HCT116 (cell line): Measurements from ENCODE around the gene SLC26A2.

ENCODE experiments used
- POLR2A ChIP-seq: IDR thresholded peaks from 2 replicates; pipeline ENCODE4 v1.7.0; 2011; ENCODE audit warnings: borderline replicate concordance; ENCODE audit not compliant: insufficient read depth, insufficient read length; ENCODE audit errors: extremely low read depth
- POLR2AphosphoS5 ChIP-seq: IDR thresholded peaks from 2 replicates; pipeline ENCODE4 v1.6.1; 2011; ENCODE audit warnings: mild to moderate bottlenecking, low read depth, low read length, moderate library complexity
- RAD21 ChIP-seq: IDR thresholded peaks from 2 replicates; pipeline ENCODE4 v1.6.1; 2012; ENCODE audit warnings: low read depth, mild to moderate bottlenecking
- SP1 ChIP-seq: IDR thresholded peaks from 2 replicates; pipeline ENCODE4 v1.6.1; 2012; ENCODE audit warnings: low read depth
- YY1 ChIP-seq: IDR thresholded peaks from 2 replicates; pipeline ENCODE4 v1.6.1; 2011; ENCODE audit warnings: low read length, low read depth, moderate library complexity, mild to moderate bottlenecking; ENCODE audit not compliant: insufficient replicate concordance; ENCODE audit errors: extremely low read depth
- ZNF274 ChIP-seq: fragments of 200-500 bp; sonication (Bioruptor generic); IDR thresholded peaks from 2 replicates; pipeline ENCODE4 v1.6.1; 2014; ENCODE audit warnings: mild to moderate bottlenecking, low read depth, low read length, inconsistent platforms
- TF ChIP-seq, protein P1 (sequence below), 3 experiments: fragments of 200-600 bp in 1 of 3; sonication (generic) in 1 of 3; IDR thresholded peaks in 2 of 3; conservative IDR thresholded peaks in 1 of 3; 2 replicates each; pipeline ENCODE4 v1.5.1; 2012 to 2017; ENCODE audit warnings: low read depth in 2 of 3, low read length in 2 of 3, antibody characterized with exemption in 1 of 3, borderline replicate concordance in 1 of 3, control low read depth in 1 of 3, mild to moderate bottlenecking in 1 of 3, mixed read lengths in 1 of 3, mixed run types in 1 of 3, moderate library complexity in 1 of 3; ENCODE audit not compliant: insufficient read depth in 1 of 3
- TF ChIP-seq, protein P2 (sequence below): IDR thresholded peaks from 2 replicates; pipeline ENCODE4 v1.6.1; 2012; ENCODE audit warnings: low read depth
- TF ChIP-seq, protein P3 (sequence below): IDR thresholded peaks from 2 replicates; pipeline ENCODE4 v1.6.1; 2012

DNA sequence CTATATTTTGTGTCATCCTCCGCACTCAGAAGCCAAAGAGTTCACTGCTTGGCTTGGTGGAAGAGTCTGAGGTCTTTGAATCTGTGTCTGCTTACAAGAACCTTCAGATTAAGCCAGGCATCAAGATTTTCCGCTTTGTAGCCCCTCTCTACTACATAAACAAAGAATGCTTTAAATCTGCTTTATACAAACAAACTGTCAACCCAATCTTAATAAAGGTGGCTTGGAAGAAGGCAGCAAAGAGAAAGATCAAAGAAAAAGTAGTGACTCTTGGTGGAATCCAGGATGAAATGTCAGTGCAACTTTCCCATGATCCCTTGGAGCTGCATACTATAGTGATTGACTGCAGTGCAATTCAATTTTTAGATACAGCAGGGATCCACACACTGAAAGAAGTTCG is 20.6 kb downstream of the SLC26A2 start:
- TF ChIP-seq, protein P1, sequence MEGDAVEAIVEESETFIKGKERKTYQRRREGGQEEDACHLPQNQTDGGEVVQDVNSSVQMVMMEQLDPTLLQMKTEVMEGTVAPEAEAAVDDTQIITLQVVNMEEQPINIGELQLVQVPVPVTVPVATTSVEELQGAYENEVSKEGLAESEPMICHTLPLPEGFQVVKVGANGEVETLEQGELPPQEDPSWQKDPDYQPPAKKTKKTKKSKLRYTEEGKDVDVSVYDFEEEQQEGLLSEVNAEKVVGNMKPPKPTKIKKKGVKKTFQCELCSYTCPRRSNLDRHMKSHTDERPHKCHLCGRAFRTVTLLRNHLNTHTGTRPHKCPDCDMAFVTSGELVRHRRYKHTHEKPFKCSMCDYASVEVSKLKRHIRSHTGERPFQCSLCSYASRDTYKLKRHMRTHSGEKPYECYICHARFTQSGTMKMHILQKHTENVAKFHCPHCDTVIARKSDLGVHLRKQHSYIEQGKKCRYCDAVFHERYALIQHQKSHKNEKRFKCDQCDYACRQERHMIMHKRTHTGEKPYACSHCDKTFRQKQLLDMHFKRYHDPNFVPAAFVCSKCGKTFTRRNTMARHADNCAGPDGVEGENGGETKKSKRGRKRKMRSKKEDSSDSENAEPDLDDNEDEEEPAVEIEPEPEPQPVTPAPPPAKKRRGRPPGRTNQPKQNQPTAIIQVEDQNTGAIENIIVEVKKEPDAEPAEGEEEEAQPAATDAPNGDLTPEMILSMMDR (IDR thresholded peaks at IDR 0.05 in 2 of 3, conservative IDR thresholded peaks at IDR 0.05 in 1 of 3; ENCODE audit: borderline replicate concordance in 1 of 3, insufficient read depth in 1 of 3, low read depth in 2 of 3, low read length in 2 of 3): no peak
- no peak for TF ChIP-seq RAD21
- no peak for TF ChIP-seq POLR2AphosphoS5
- no peak for TF ChIP-seq YY1
- TF ChIP-seq POLR2A: no peak
- TF ChIP-seq, protein P2, sequence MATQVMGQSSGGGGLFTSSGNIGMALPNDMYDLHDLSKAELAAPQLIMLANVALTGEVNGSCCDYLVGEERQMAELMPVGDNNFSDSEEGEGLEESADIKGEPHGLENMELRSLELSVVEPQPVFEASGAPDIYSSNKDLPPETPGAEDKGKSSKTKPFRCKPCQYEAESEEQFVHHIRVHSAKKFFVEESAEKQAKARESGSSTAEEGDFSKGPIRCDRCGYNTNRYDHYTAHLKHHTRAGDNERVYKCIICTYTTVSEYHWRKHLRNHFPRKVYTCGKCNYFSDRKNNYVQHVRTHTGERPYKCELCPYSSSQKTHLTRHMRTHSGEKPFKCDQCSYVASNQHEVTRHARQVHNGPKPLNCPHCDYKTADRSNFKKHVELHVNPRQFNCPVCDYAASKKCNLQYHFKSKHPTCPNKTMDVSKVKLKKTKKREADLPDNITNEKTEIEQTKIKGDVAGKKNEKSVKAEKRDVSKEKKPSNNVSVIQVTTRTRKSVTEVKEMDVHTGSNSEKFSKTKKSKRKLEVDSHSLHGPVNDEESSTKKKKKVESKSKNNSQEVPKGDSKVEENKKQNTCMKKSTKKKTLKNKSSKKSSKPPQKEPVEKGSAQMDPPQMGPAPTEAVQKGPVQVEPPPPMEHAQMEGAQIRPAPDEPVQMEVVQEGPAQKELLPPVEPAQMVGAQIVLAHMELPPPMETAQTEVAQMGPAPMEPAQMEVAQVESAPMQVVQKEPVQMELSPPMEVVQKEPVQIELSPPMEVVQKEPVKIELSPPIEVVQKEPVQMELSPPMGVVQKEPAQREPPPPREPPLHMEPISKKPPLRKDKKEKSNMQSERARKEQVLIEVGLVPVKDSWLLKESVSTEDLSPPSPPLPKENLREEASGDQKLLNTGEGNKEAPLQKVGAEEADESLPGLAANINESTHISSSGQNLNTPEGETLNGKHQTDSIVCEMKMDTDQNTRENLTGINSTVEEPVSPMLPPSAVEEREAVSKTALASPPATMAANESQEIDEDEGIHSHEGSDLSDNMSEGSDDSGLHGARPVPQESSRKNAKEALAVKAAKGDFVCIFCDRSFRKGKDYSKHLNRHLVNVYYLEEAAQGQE: no peak
- TF ChIP-seq ZNF274: no peak
- no peak for TF ChIP-seq SP1
- TF ChIP-seq, protein P3, sequence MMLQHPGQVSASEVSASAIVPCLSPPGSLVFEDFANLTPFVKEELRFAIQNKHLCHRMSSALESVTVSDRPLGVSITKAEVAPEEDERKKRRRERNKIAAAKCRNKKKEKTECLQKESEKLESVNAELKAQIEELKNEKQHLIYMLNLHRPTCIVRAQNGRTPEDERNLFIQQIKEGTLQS: no peak
